Tibial artery (tissue), 4 donors: ENCODE measurements around the gene HS3ST3A1.

Experiments used
- DNase-seq, 2 donors: peaks; one replicate each; pipeline ENCODE4 v3.0.0-alpha.2; 2019
- H3K27ac ChIP-seq, 2 donors: fragments of 200-600 bp; sonication (generic) in 1 of 2; 1 replicate in 1 of 2; 2 replicates in 1 of 2; pipeline ENCODE4 v1.5.1; 2018 to 2019; ENCODE audit warnings: mild to moderate bottlenecking in 1 of 2
- H3K27me3 ChIP-seq, 2 donors: fragments of 200-600 bp; sonication (generic) in 1 of 2; one replicate each; pipeline versions ENCODE4 v1.5.1 to v1.6.0; 2016 to 2019
- H3K36me3 ChIP-seq, 3 donors: fragments of 200-600 bp; sonication (generic) in 2 of 3; one replicate each; pipeline ENCODE4 v1.5.1; 2016 to 2019; ENCODE audit warnings: mild to moderate bottlenecking in 2 of 3
- H3K4me1 ChIP-seq, 4 donors: fragments of 200-600 bp; sonication (generic) in 2 of 4; 1 replicate in 3 of 4; 2 replicates in 1 of 4; pipeline ENCODE4 v1.5.1; 2016 to 2019
- H3K4me3 ChIP-seq, 2 donors: fragments of 200-600 bp; sonication (generic) in 1 of 2; 1 replicate in 1 of 2; 2 replicates in 1 of 2; pipeline ENCODE4 v1.5.1; 2018 to 2019; ENCODE audit warnings: mild to moderate bottlenecking in 2 of 2
- H3K9me3 ChIP-seq, 3 donors: fragments of 200-600 bp; sonication (generic) in 1 of 3; one replicate each; pipeline ENCODE4 v1.5.1; 2016 to 2019
- intact Hi-C: fragments of 100-400 bp; cut with DNase I; formaldehyde crosslinking; loops from one replicate; pipeline ENCODE4 v1.15.0; 2023; ENCODE audit warnings: low total_unique reads
- TF ChIP-seq, protein P1 (sequence below), 2 experiments: fragments of 200-600 bp in 1 of 2; fragments of 450-650 bp in 1 of 2; IDR thresholded peaks; one replicate each; pipeline ENCODE4 v1.5.1; 2017 to 2019; ENCODE audit warnings: antibody characterized with exemption in 2 of 2, mild to moderate bottlenecking in 1 of 2, moderate library complexity in 1 of 2

The HS3ST3A1 gene

DNA sequence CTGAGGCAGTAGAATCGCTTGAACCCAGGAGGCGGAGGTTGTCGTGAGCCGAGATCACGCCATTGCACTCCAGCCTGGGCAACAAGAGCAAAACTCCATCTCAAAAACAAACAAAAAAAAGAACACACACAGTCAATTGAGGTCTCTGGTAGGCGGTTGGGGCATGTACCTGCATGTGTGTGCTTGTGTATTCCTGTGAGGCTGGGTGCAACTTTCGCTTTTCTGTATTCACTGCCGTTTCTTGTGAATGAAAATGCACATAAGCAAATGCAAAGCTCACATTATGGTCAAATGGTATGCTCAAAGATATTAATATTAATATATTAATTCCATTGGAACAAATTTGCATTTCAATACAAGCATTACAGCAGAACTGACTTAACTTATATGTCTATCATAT, 20.9 kb downstream of the HS3ST3A1 start:
- Histone ChIP-seq H3K4me1 (no peaks in the 10 kb centered on the region), H3K27me3 (peaks cover 0 to 4% of the 10 kb centered on the region in 2 donors), H3K36me3 (no peaks in the 10 kb centered on the region), H3K27ac (no peak overlapping the region), H3K4me3 (no peak overlapping the region), H3K9me3 (no peaks in the 10 kb centered on the region)
- intact Hi-C loops = loop anchor here (10.0 kb wide), 1 partner anchor 1344 kb away; no protein-coding TSS in a partner anchor
- TF ChIP-seq, protein P1, sequence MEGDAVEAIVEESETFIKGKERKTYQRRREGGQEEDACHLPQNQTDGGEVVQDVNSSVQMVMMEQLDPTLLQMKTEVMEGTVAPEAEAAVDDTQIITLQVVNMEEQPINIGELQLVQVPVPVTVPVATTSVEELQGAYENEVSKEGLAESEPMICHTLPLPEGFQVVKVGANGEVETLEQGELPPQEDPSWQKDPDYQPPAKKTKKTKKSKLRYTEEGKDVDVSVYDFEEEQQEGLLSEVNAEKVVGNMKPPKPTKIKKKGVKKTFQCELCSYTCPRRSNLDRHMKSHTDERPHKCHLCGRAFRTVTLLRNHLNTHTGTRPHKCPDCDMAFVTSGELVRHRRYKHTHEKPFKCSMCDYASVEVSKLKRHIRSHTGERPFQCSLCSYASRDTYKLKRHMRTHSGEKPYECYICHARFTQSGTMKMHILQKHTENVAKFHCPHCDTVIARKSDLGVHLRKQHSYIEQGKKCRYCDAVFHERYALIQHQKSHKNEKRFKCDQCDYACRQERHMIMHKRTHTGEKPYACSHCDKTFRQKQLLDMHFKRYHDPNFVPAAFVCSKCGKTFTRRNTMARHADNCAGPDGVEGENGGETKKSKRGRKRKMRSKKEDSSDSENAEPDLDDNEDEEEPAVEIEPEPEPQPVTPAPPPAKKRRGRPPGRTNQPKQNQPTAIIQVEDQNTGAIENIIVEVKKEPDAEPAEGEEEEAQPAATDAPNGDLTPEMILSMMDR (IDR thresholded peaks at IDR 0.05) = no peak
- no peak for DNase-seq

DNA sequence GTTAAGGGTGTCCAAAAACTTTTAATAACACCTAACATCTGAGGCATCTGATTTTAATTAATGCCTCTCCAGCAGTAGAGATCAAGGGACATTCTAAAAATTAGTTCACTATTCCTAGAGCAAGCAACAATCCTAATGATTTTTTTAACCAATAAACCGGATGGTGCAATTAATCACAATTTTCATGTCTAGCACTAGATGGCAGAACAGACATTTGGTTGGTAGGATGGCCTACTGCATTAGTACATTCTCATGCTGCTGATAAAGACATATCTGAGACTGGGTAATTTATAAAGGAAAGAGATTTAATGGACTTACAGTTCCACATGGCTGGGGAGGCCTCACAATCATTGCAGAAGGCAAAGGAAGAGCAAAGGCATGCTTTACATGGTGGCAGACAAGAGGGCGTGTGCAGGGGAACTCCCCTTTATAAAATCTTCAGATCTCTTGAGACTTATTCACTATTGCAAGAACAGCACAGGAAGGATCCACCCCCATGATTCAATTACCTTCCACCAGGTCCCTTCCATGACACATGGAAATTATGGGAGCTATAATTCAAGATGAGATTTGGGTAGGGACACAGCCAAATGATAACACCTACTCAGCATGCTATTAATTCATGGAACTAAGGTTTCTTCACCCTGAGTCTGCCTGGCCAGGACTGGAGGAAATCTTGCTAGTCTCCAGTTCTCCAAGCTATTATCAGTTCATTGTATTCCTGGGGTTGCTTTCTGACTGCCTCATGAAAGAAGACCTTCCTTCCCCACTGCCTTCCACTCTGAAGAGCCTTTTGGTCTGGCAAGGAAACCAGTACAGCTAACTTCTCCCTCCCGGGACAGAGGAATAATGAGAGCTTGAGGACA, 24.8 kb downstream of the HS3ST3A1 start:
- no peak for DNase-seq
- no peaks in the 10 kb centered on the region for H3K36me3 ChIP-seq
- H3K27me3 ChIP-seq = peaks cover 0 to 4% of the 10 kb centered on the region in 2 donors
- no peak overlapping the region for H3K4me3 ChIP-seq
- TF ChIP-seq, protein P1 (IDR thresholded peaks at IDR 0.05) = no peak
- intact Hi-C loops = no loop called here
- H3K4me1 ChIP-seq = no peaks in the 10 kb centered on the region
- no peaks in the 10 kb centered on the region for H3K9me3 ChIP-seq
- H3K27ac ChIP-seq = no peak overlapping the region

DNA sequence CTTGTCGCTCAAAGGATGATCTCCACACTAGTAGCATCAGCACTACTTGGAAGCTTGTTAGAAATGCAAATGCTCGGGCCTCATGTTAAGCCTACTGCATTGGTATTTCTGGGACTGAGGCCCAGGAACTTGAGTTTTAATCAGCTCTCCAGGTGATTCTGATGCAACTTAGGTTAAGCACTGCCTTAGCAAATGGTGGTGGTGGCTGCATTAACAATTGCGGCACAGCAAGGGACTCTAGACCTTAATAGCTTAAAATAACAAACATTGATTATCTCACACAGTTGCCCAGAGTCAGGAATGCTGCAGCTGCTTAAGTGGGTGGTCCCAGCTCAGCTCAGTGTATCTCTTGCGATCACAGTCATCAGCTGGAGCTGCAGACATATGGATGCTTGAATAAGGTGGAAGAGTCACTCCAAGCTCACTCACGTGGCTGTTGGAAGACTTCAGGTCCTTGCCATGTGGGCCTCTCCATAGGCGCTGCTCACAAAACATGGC, 25.8 kb downstream of the HS3ST3A1 start:
- intact Hi-C loops = no loop called here
- TF ChIP-seq, protein P1 (IDR thresholded peaks at IDR 0.05) = no peak
- no peaks in the 10 kb centered on the region for H3K4me1 ChIP-seq
- no peaks in the 10 kb centered on the region for H3K36me3 ChIP-seq
- H3K9me3 ChIP-seq = no peaks in the 10 kb centered on the region
- no peak for DNase-seq
- no peak overlapping the region for H3K27ac ChIP-seq
- H3K27me3 ChIP-seq = peaks cover 0 to 4% of the 10 kb centered on the region in 2 donors
- no peak overlapping the region for H3K4me3 ChIP-seq

DNA sequence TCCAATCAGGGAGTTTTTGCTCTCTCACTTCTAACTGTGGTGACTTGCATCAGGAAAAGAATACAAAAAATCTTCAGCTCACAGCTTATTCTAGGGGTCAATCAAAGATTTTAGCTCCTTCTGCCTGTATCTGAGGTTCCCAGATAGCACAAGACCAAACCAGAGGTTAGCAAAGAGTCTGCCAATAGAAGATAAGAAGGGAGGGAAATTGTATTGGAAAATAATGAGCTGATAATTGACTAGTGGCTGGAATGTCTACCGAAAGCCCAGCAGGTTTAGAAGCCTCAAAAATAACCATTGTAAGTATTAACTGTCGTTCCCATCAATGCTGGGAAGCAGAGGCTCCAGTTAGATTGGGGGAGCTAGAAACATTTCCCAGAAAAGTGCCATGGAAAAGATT, 26.3 kb downstream of the HS3ST3A1 start:
- H3K4me1 ChIP-seq = no peaks in the 10 kb centered on the region
- no peak overlapping the region for H3K4me3 ChIP-seq
- TF ChIP-seq, protein P1 (IDR thresholded peaks at IDR 0.05) = no peak
- H3K36me3 ChIP-seq = no peaks in the 10 kb centered on the region
- DNase-seq = no peak
- H3K27me3 ChIP-seq = peaks cover 0 to 7% of the 10 kb centered on the region in 2 donors
- H3K27ac ChIP-seq = no peak overlapping the region
- no peaks in the 10 kb centered on the region for H3K9me3 ChIP-seq
- intact Hi-C loops = no loop called here

DNA sequence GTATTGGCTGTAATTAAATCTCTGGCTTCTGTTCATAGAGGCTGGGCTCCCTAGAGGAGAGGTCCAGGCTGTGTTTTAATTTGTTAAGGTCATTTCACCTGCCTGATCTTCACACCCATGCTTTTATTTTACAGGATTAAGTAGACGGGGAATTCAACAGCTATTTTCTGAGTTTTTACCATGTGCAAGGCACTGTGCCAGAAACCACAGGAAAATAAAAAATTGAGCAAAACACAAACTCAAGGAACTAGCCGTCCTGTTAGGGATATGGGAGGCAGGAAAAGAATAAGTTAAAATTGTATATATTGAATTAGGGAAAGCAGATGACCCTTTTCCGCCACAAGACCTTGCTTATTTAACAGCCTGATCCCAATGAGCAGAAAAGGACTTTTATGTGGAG, 29.1 kb downstream of the HS3ST3A1 start:
- H3K27me3 ChIP-seq = peaks cover 0 to 8% of the 10 kb centered on the region in 2 donors
- H3K27ac ChIP-seq = no peak overlapping the region
- H3K36me3 ChIP-seq = no peaks in the 10 kb centered on the region
- no peak overlapping the region for H3K4me3 ChIP-seq
- no peaks in the 10 kb centered on the region for H3K9me3 ChIP-seq
- DNase-seq = no peak
- intact Hi-C loops = loop anchor here (5.0 kb wide), 1 partner anchor 900 kb away; no protein-coding TSS in a partner anchor
- no peaks in the 10 kb centered on the region for H3K4me1 ChIP-seq
- TF ChIP-seq, protein P1 (IDR thresholded peaks at IDR 0.05) = no peak
